IPS-NIHi11 (cell line): ENCODE data around the gene NRG3.

Experiments
- DNase-seq: peaks from one replicate; pipeline ENCODE4 v3.0.0; 2012; ENCODE audit warnings: mixed read lengths, low spot score

The NRG3 gene

GRCh38 chr10:82092111-82092510 lies 217.1 kb downstream of the NRG3 start:
- DNase-seq, result no peak

- DNase-seq, result no peak
Observed at GRCh38 chr10:82124713-82125112, 249.7 kb downstream of the NRG3 start.

GRCh38 chr10:82128527-82128926 lies 253.5 kb downstream of the NRG3 start:
- DNase-seq, result no peak

GRCh38 chr10:82136103-82136502 lies 261.1 kb downstream of the NRG3 start:
- DNase-seq, result no peak

- no peak for DNase-seq
Observed at GRCh38 chr10:82144153-82144552, 269.2 kb downstream of the NRG3 start.

- no peak for DNase-seq
Observed at GRCh38 chr10:82148764-82149163, 273.8 kb downstream of the NRG3 start.

GRCh38 chr10:82149674-82150073 lies 274.7 kb downstream of the NRG3 start:
- no peak for DNase-seq

- peak; percentile 69 for DNase-seq
Observed at GRCh38 chr10:82150123-82150900, 275.3 kb downstream of the NRG3 start.

GRCh38 chr10:82160307-82160706 lies 285.3 kb downstream of the NRG3 start:
- no peak for DNase-seq

- no peak for DNase-seq
Observed at GRCh38 chr10:82161264-82161663, 286.3 kb downstream of the NRG3 start.

GRCh38 chr10:82162549-82163195 lies 287.7 kb downstream of the NRG3 start:
- DNase-seq, result no peak

- no peak for DNase-seq
Observed at GRCh38 chr10:82171899-82172298, 296.9 kb downstream of the NRG3 start.

- peak; percentile 9 for DNase-seq
Observed at GRCh38 chr10:82176587-82176986, 301.6 kb downstream of the NRG3 start.

GRCh38 chr10:82190432-82191260 lies 315.7 kb downstream of the NRG3 start:
- no peak for DNase-seq

- DNase-seq, result no peak
Observed at GRCh38 chr10:82191653-82192052, 316.7 kb downstream of the NRG3 start.

- DNase-seq, result no peak
Observed at GRCh38 chr10:82192665-82193064, 317.7 kb downstream of the NRG3 start.

- no peak for DNase-seq
Observed at GRCh38 chr10:82194419-82194818, 319.4 kb downstream of the NRG3 start.

- no peak for DNase-seq
Observed at GRCh38 chr10:82206831-82207230, 331.8 kb downstream of the NRG3 start.

- no peak for DNase-seq
Observed at GRCh38 chr10:82208726-82209125, 333.7 kb downstream of the NRG3 start.

- no peak for DNase-seq
Observed at GRCh38 chr10:82210331-82210730, 335.3 kb downstream of the NRG3 start.

- DNase-seq, result no peak
Observed at GRCh38 chr10:82211346-82211745, 336.4 kb downstream of the NRG3 start.

GRCh38 chr10:82212753-82213152 lies 337.8 kb downstream of the NRG3 start:
- no peak for DNase-seq

GRCh38 chr10:82213784-82214183 lies 338.8 kb downstream of the NRG3 start:
- DNase-seq, result no peak
